Activated naive CD8-positive, alpha-beta T cell (primary cell): Measurements from ENCODE around the gene IMPG2.
"Not testable (repeated sequence)": the region's sequence is repeated elsewhere in the genome, so short reads cannot be mapped to it uniquely, and the experiment has no call there.

Experiments used
- H3K27ac Mint-ChIP-seq: one replicate; pipeline ENCODE4 v1.8.0; 2021; ENCODE audit warnings: mixed read lengths
- H3K27me3 Mint-ChIP-seq: one replicate; pipeline ENCODE4 v1.8.0; 2021; ENCODE audit warnings: mixed read lengths
- H3K36me3 Mint-ChIP-seq: one replicate; pipeline ENCODE4 v1.8.0; 2021; ENCODE audit warnings: mixed read lengths
- H3K4me1 Mint-ChIP-seq: one replicate; pipeline ENCODE4 v1.8.0; 2021; ENCODE audit warnings: low read depth, mixed read lengths
- H3K4me3 Mint-ChIP-seq: one replicate; pipeline ENCODE4 v1.8.0; 2021; ENCODE audit warnings: mild to moderate bottlenecking, mixed read lengths
- H3K9me3 Mint-ChIP-seq: one replicate; pipeline ENCODE4 v1.8.0; 2021; ENCODE audit warnings: low read depth, mixed read lengths

Gene IMPG2

GRCh38 chr3:101320475-101320874 is at the start of gene IMPG2:
Gene IMPG2, minus strand, starts transcription at chr3:101320575. Its CDS starts 203 bp downstream, at chr3:101320372.
- H3K36me3 Mint-ChIP-seq = peaks cover 5% of the 10 kb centered on the region
- H3K27me3 Mint-ChIP-seq = no peaks in the 10 kb centered on the region
- no peak within 1 kb of the TSS for H3K27ac Mint-ChIP-seq
- H3K9me3 Mint-ChIP-seq = no peaks in the 10 kb centered on the region
- no peak within 1 kb of the TSS for H3K4me3 Mint-ChIP-seq
- no peaks in the 10 kb centered on the region for H3K4me1 Mint-ChIP-seq

DNA sequence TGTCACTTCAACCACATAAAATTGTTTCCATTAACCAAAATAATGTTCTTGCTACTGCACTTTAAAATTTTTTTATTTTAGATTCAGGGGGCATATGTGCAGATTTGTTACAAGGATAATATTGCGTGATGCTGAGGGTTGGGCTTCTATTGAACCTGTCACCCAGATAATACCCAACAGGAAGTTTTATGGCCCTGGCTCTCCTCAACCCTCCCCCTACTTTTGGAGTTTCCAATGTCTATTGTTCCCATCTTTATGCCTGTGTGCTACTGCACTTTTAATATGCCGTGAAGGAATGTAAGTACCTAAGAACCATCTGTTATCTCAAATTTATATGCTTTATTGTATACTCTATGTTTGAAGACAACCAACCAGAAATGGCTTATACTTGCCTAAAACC is 42.0 kb upstream of the IMPG2 start:
- Mint-ChIP-seq H3K4me3 (no peak overlapping the region), H3K36me3 (peaks cover 17% of the 10 kb centered on the region), H3K27me3 (no peaks in the 10 kb centered on the region), H3K27ac (no peak overlapping the region), H3K9me3 (no peaks in the 10 kb centered on the region), H3K4me1 (no peaks in the 10 kb centered on the region)

DNA sequence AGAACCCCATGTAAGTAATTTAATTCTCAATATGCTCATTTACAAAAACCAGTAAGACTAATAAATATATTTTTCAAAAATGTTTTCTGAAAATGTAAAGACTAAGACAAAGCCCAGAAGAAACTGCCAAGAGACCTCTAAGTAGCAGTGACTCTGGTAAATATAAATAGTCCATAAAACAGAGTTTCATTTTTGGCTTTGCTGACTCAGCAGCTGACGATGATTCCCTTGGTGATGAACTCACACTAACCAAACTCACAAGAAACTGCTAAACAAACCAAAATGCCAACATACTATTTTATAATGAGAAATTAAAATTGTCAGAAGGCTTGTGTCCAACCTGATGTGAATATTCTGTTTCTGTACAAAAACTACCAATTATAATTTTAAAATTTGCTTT is 31.5 kb upstream of the IMPG2 start:
- no peak overlapping the region for H3K27ac Mint-ChIP-seq
- no peaks in the 10 kb centered on the region for H3K27me3 Mint-ChIP-seq
- no peaks in the 10 kb centered on the region for H3K9me3 Mint-ChIP-seq
- H3K4me1 Mint-ChIP-seq = peaks cover 1% of the 10 kb centered on the region
- H3K36me3 Mint-ChIP-seq = no peaks in the 10 kb centered on the region
- no peak overlapping the region for H3K4me3 Mint-ChIP-seq

DNA sequence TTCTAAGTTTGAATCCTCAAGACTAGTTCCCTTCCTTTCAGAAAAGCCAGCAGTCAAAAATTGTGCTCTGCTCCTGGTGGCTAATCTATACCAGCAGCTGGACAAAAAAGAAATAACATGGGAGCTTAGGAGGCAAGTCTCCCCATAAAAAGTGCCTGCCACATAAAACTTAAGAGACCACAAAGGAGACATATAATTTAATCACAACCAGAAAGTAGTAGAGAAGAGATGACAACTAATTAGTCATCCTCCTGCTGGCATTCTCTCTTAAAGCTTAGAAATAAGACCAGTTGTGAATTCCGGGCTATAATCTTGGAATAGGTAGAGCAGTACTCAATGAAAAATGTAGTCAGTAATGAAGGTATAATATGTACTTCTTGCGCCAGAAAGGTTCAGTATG is 20.2 kb upstream of the IMPG2 start:
- H3K27me3 Mint-ChIP-seq = no peaks in the 10 kb centered on the region
- no peaks in the 10 kb centered on the region for H3K9me3 Mint-ChIP-seq
- no peaks in the 10 kb centered on the region for H3K4me1 Mint-ChIP-seq
- H3K4me3 Mint-ChIP-seq = no peak overlapping the region
- no peak overlapping the region for H3K27ac Mint-ChIP-seq
- peaks cover 12% of the 10 kb centered on the region for H3K36me3 Mint-ChIP-seq

- no peaks in the 10 kb centered on the region for H3K27me3 Mint-ChIP-seq
- H3K9me3 Mint-ChIP-seq = no peaks in the 10 kb centered on the region
- H3K4me1 Mint-ChIP-seq = no peaks in the 10 kb centered on the region
- H3K36me3 Mint-ChIP-seq = peaks cover 7% of the 10 kb centered on the region
- no peak overlapping the region for H3K4me3 Mint-ChIP-seq
- H3K27ac Mint-ChIP-seq = no peak overlapping the region
Measured at GRCh38 chr3:101333883-101334282, 13.5 kb upstream of the IMPG2 start.

DNA sequence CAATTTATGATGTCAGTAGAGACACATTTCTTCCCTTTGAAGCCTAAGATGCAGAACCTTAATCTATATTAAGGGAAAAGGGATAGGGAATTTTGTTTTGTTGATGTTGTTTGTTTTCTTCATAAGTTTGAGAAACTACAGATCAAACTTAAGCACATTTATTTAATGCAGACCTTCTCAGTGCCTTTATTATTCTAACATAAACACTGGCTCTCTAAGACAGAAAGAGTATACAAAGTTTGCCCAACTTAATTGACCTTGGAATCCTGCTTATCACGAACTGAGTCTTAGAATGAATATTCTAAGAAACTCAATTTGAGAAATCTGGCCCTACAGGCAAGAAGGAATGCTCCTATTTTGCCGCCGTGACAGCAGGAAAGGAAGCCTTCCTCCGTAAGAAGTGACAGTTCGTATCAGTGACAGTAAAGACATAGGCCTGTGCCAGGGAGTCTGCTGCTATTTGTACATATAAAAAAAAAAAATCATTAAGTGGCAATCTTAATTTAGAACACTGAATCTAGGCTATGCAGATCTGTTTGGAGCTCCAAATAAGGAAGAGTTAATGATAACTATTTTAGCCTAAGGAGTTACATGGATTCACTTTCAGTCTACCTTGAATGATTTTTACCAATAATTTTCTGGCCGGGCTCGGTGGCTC is 8.8 kb upstream of the IMPG2 start:
- no peaks in the 10 kb centered on the region for H3K9me3 Mint-ChIP-seq
- H3K4me1 Mint-ChIP-seq = no peaks in the 10 kb centered on the region
- no peak overlapping the region for H3K4me3 Mint-ChIP-seq
- H3K27ac Mint-ChIP-seq = no peak overlapping the region
- no peaks in the 10 kb centered on the region for H3K27me3 Mint-ChIP-seq
- H3K36me3 Mint-ChIP-seq = peaks cover 12% of the 10 kb centered on the region

- Mint-ChIP-seq H3K4me1 (no peaks in the 10 kb centered on the region), H3K27ac (no peak overlapping the region), H3K36me3 (peaks cover 12% of the 10 kb centered on the region), H3K9me3 (no peaks in the 10 kb centered on the region), H3K4me3 (no peak overlapping the region), H3K27me3 (no peaks in the 10 kb centered on the region)
Measured at GRCh38 chr3:101325393-101326134, 5.2 kb upstream of the IMPG2 start.

GRCh38 chr3:101319531-101319930 is 844 bp downstream of the IMPG2 start:
- Mint-ChIP-seq H3K9me3 (no peaks in the 10 kb centered on the region), H3K4me3 (no peak overlapping the region), H3K27me3 (no peaks in the 10 kb centered on the region), H3K4me1 (no peaks in the 10 kb centered on the region), H3K27ac (no peak overlapping the region), H3K36me3 (peaks cover 6% of the 10 kb centered on the region)

GRCh38 chr3:101312545-101312944 is 7.8 kb downstream of the IMPG2 start:
- Mint-ChIP-seq H3K9me3 (peaks cover 11% of the 10 kb centered on the region), H3K27ac (no peak overlapping the region)

DNA sequence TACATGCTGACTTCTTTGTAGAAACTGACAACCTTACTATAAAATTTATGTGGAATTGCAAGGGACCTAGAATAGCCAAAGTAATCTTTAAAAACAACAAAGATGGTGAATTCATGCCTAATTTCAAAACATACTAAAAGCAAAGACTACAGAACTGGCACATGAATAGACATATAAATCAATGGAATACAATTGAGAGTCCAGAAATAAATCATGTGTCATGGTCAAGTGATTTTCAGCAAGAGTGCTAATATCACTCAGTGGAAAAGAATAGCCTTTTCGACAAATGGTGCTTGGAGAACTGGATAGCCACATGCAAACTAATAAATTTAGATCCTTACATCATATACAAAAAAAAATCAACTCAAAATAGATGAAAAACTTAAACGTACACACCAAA is 8.7 kb downstream of the IMPG2 start:
- no peak overlapping the region for H3K27ac Mint-ChIP-seq
- H3K4me1 Mint-ChIP-seq = no peaks in the 10 kb centered on the region
- peaks cover 31% of the 10 kb centered on the region for H3K36me3 Mint-ChIP-seq
- H3K4me3 Mint-ChIP-seq = no peak overlapping the region
- H3K9me3 Mint-ChIP-seq = peaks cover 15% of the 10 kb centered on the region
- no peaks in the 10 kb centered on the region for H3K27me3 Mint-ChIP-seq

More at GRCh38 chr3:101312545-101312944, 7.8 kb downstream of the IMPG2 start:
- H3K27me3 Mint-ChIP-seq = no peaks in the 10 kb centered on the region
- peaks cover 30% of the 10 kb centered on the region for H3K36me3 Mint-ChIP-seq
- no peak overlapping the region for H3K4me3 Mint-ChIP-seq
- no peaks in the 10 kb centered on the region for H3K4me1 Mint-ChIP-seq

GRCh38 chr3:101310978-101311375 is 9.4 kb downstream of the IMPG2 start:
- Mint-ChIP-seq H3K4me3 (no peak overlapping the region), H3K4me1 (no peaks in the 10 kb centered on the region), H3K27me3 (no peaks in the 10 kb centered on the region), H3K27ac (no peak overlapping the region), H3K36me3 (peaks cover 38% of the 10 kb centered on the region), H3K9me3 (peaks cover 17% of the 10 kb centered on the region)

DNA sequence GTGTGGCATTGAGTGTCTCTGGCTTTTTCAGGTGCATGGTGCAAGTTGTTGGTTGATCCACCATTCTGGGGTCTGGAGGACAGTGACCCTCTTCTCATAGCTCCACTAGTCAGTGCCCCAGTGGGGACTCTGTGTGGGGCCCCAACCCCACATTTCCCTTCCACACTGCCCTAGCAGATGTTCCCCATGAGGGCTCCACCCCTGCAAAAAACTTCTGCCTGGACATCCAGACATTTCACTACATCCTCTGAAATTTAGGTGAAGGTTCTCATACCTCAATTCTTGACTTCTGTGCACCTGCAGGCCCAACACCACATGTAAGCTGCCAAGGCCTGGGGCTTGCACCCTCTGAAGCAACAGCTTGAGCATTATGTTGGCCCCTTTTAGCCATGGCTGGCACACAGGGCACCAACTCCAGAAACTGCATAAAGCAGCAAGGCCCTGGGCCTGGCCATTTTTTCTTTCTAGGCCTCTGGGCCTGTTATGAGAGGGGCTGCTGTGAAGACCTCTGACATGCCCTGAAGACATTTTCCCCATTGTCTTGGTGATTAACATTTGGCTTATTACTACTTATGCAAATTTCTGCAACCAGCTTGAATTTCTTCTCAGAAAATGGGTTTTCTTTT is 12.1 kb downstream of the IMPG2 start:
- not testable (repeated sequence) for H3K27ac Mint-ChIP-seq

DNA sequence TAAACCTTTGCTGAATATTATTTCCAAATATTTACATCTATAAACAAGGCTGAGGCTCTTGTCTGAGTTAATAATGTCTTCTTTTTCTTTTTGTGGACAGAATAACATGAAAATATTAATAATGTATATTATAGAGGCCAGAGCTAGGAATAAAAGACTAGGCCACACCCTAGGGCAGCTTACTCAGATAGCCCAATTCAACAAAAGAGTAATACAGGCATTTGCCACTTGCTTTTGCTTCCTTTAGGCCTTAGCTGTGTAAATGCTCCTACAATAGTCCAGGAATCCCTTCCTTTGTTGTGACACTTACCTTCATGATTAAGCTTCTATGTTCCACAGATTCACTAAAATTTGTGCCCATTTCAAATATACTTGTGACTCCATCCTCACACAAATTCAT is 16.5 kb downstream of the IMPG2 start:
- Mint-ChIP-seq H3K4me3 (no peak overlapping the region), H3K9me3 (peaks cover 14% of the 10 kb centered on the region), H3K4me1 (no peaks in the 10 kb centered on the region), H3K27ac (no peak overlapping the region), H3K36me3 (peaks cover 34% of the 10 kb centered on the region), H3K27me3 (no peaks in the 10 kb centered on the region)

More for the DNA sequence above, 12.1 kb downstream of the IMPG2 start:
- Mint-ChIP-seq H3K9me3 (peaks cover 17% of the 10 kb centered on the region), H3K36me3 (peaks cover 37% of the 10 kb centered on the region)
- not testable (repeated sequence) for H3K4me3 Mint-ChIP-seq, H3K27me3 Mint-ChIP-seq, H3K4me1 Mint-ChIP-seq

GRCh38 chr3:101303089-101303731 is 17.2 kb downstream of the IMPG2 start:
- peaks cover 31% of the 10 kb centered on the region for H3K36me3 Mint-ChIP-seq
- no peaks in the 10 kb centered on the region for H3K4me1 Mint-ChIP-seq
- no peaks in the 10 kb centered on the region for H3K27me3 Mint-ChIP-seq
- H3K27ac Mint-ChIP-seq = no peak overlapping the region
- peaks cover 12% of the 10 kb centered on the region for H3K9me3 Mint-ChIP-seq
- no peak overlapping the region for H3K4me3 Mint-ChIP-seq

DNA sequence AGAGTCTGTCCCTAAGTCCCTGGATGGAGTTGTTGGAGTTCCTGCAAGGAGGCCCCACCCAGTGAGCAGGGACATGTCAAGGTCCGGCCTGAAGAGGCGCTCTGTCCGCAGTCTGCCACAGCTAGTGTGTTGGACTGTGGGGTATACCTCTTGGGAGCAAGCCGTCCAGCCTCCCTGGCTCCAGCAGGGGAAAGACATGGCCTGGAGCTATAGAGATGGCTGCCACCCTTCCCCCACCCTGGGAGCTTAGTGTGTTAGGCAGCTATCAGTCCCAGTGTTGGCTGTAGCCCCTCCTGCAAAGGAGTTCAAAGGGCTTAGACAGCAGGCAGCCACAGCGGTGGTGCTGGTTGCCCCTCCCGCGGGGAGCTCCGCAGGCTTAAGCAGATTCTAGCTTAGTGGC is 20.3 kb downstream of the IMPG2 start:
- peaks cover 22% of the 10 kb centered on the region for H3K36me3 Mint-ChIP-seq
- no peak overlapping the region for H3K27ac Mint-ChIP-seq
- no peak overlapping the region for H3K4me3 Mint-ChIP-seq
- no peaks in the 10 kb centered on the region for H3K27me3 Mint-ChIP-seq
- H3K4me1 Mint-ChIP-seq = no peaks in the 10 kb centered on the region
- peaks cover 10% of the 10 kb centered on the region for H3K9me3 Mint-ChIP-seq
